BLaER1 treated with 17β-estradiol and CSF1 and Interleukin-3, amounts not matched to agents 10 nM and 100 nM (cell line): ENCODE measurements around the gene THNSL1.

Experiments
- H3K27ac ChIP-seq, 11 experiments: shearing (Covaris generic); formaldehyde crosslinking; 2 replicates each; pipeline ENCODE4 v1.8.1; 2022
- H3K27me3 ChIP-seq, 11 experiments: shearing (Covaris generic); formaldehyde crosslinking; 2 replicates each; pipeline ENCODE4 v1.8.1; 2022
- H3K36me3 ChIP-seq, 11 experiments: shearing (Covaris generic); formaldehyde crosslinking; 2 replicates each; pipeline ENCODE4 v1.8.1; 2022
- H3K4me1 ChIP-seq, 10 experiments: shearing (Covaris generic); formaldehyde crosslinking; 2 replicates each; pipeline ENCODE4 v1.8.1; 2022
- H3K4me2 ChIP-seq, 11 experiments: shearing (Covaris generic); formaldehyde crosslinking; 2 replicates each; pipeline ENCODE4 v1.8.1; 2022
- H3K4me3 ChIP-seq, 10 experiments: shearing (Covaris generic); formaldehyde crosslinking; 2 replicates each; pipeline ENCODE4 v1.8.1; 2022
- H3K9ac ChIP-seq, 11 experiments: shearing (Covaris generic); formaldehyde crosslinking; 2 replicates each; pipeline ENCODE4 v1.8.1; 2022
- H3K9me3 ChIP-seq, 11 experiments: shearing (Covaris generic); formaldehyde crosslinking; replicated peaks in 1 of 11; 2 replicates each; pipeline ENCODE4 v1.8.1; 2022
- H4K20me1 ChIP-seq, 11 experiments: shearing (Covaris generic); formaldehyde crosslinking; 2 replicates each; pipeline ENCODE4 v1.8.1; 2022
- Cebpa-rat ChIP-seq, 11 experiments: shearing (Covaris generic); IDR thresholded peaks; 2 replicates each; pipeline ENCODE4 v1.8.1; 2022

Gene THNSL1

DNA sequence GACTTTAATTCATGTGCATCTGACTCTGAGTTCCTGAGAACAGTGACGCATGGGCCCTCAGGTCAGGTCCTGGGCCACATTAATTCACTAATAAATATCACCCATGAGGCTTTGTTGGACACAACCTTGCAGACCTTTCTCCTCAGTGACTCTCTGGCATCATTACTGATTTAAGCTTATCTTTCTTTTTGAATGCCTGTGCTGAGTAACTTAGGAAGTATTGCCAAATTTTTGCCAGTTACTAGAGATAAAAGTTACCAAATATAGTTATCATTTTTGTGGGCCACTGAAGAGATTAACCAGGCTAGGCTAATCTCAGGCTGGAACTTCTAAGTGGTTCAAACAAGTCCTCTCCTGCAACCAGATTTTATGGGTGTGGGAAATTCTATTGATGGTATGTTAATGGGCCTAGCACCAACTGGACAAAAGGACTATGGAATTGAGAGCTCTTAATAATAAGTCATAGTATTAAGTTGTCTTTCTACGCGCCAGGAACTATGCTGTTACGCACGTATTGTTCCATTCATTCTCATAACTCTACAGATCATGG is 35.2 kb upstream of the THNSL1 start:
- no peak overlapping the region for H3K4me3 ChIP-seq
- no peak overlapping the region for H3K27ac ChIP-seq
- no peaks in the 10 kb centered on the region for H3K9me3 ChIP-seq
- H3K36me3 ChIP-seq, result no peaks in the 10 kb centered on the region
- no peaks in the 10 kb centered on the region for H3K4me1 ChIP-seq
- no peaks in the 10 kb centered on the region for H4K20me1 ChIP-seq
- H3K9ac ChIP-seq, result no peak overlapping the region
- H3K27me3 ChIP-seq, result no peaks in the 10 kb centered on the region
- H3K4me2 ChIP-seq, result no peak overlapping the region
- no peak for TF ChIP-seq Cebpa-rat (IDR thresholded peaks at IDR 0.05)

GRCh38 chr10:24982319-24983112 is 33.9 kb upstream of the THNSL1 start:
- no peak overlapping the region for H3K27ac ChIP-seq
- H3K4me2 ChIP-seq, result no peak overlapping the region
- H4K20me1 ChIP-seq, result no peaks in the 10 kb centered on the region
- no peaks in the 10 kb centered on the region for H3K4me1 ChIP-seq
- no peak overlapping the region for H3K4me3 ChIP-seq
- no peaks in the 10 kb centered on the region for H3K36me3 ChIP-seq
- no peak for TF ChIP-seq Cebpa-rat (IDR thresholded peaks at IDR 0.05)
- H3K9ac ChIP-seq, result no peak overlapping the region
- no peaks in the 10 kb centered on the region for H3K9me3 ChIP-seq
- no peaks in the 10 kb centered on the region for H3K27me3 ChIP-seq

- Histone ChIP-seq H3K4me1 (no peaks in the 10 kb centered on the region), H3K4me3 (no peak overlapping the region), H3K36me3 (no peaks in the 10 kb centered on the region), H3K27ac (no peak overlapping the region), H3K9ac (no peak overlapping the region), H3K27me3 (no peaks in the 10 kb centered on the region), H4K20me1 (no peaks in the 10 kb centered on the region), H3K4me2 (no peak overlapping the region), H3K9me3 (no peaks in the 10 kb centered on the region)
- no peak for TF ChIP-seq Cebpa-rat (IDR thresholded peaks at IDR 0.05)
Measured at GRCh38 chr10:24983130-24983529, 33.3 kb upstream of the THNSL1 start.

DNA sequence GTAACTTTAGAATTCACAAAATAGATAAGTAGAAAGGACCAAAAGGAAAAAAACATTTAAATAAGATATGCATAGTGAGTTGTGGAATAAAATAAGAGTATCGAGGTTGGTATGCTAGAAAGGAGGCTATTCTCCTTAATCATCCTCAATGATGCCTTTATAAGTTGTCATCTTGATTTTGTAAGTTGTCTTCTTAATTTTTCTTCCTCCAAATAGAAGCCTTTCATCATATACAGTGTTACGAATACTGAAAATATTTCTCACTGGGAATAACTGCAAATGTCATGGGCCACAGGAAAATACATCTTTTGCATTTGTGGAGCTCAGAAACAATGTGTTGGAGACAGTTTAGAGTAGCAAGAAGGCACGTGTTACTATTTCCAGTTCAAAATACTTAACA is 32.5 kb upstream of the THNSL1 start:
- Histone ChIP-seq H4K20me1 (no peaks in the 10 kb centered on the region), H3K4me3 (no peak overlapping the region), H3K9me3 (no peaks in the 10 kb centered on the region), H3K27ac (no peak overlapping the region), H3K9ac (no peak overlapping the region), H3K4me2 (no peak overlapping the region), H3K27me3 (no peaks in the 10 kb centered on the region), H3K36me3 (no peaks in the 10 kb centered on the region), H3K4me1 (peaks cover 0 to 4% (median 3%) of the 10 kb centered on the region in 10 experiments; a peak in 6 of 20 replicates)
- no peak for TF ChIP-seq Cebpa-rat (IDR thresholded peaks at IDR 0.05)

GRCh38 chr10:24984906-24985305 is 31.5 kb upstream of the THNSL1 start:
- no peak overlapping the region for H3K4me2 ChIP-seq
- no peak for TF ChIP-seq Cebpa-rat (IDR thresholded peaks at IDR 0.05)
- H3K27me3 ChIP-seq, result no peaks in the 10 kb centered on the region
- peaks cover 0 to 8% (median 6%) of the 10 kb centered on the region in 10 experiments; a peak in 6 of 20 replicates for H3K4me1 ChIP-seq
- no peaks in the 10 kb centered on the region for H3K36me3 ChIP-seq
- H3K27ac ChIP-seq, result no peak overlapping the region
- H3K4me3 ChIP-seq, result no peak overlapping the region
- no peaks in the 10 kb centered on the region for H4K20me1 ChIP-seq
- H3K9ac ChIP-seq, result no peak overlapping the region
- no peaks in the 10 kb centered on the region for H3K9me3 ChIP-seq

GRCh38 chr10:24988831-24989640 is 27.4 kb upstream of the THNSL1 start:
- Histone ChIP-seq H3K4me3 (no peak overlapping the region), H3K4me2 (peak overlapping the region in 3 of 11 experiments; percentile 2 to 26 (median 20); a peak in 4 of 22 replicates), H3K4me1 (peaks cover 0 to 8% (median 6%) of the 10 kb centered on the region in 10 experiments; a peak in 6 of 20 replicates), H3K36me3 (no peaks in the 10 kb centered on the region), H3K9ac (no peak overlapping the region), H3K27ac (no peak overlapping the region), H3K9me3 (no peaks in the 10 kb centered on the region), H3K27me3 (no peaks in the 10 kb centered on the region), H4K20me1 (no peaks in the 10 kb centered on the region)
- TF ChIP-seq Cebpa-rat (IDR thresholded peaks at IDR 0.05), result no peak

DNA sequence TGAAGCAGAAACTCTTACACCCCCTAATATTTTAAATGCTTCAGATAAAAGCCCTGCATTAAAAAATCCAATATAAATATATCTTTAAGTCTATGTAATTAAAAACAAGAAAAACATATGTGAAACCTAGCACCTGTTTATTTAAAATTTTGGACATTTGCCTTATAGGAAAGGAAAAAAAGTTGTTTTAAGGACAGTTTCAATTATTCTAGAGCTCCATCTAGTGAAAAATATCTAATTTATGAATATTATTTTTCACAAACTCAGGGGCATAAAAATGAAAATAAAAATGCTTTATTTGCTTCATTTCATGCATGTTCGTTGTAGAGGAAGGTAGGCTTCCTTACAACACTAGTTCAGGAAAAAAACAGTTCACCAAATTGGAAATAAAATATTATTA is 26.5 kb upstream of the THNSL1 start:
- no peaks in the 10 kb centered on the region for H3K36me3 ChIP-seq
- H3K4me3 ChIP-seq, result no peak overlapping the region
- no peak overlapping the region for H3K27ac ChIP-seq
- H3K4me2 ChIP-seq, result no peak overlapping the region
- no peaks in the 10 kb centered on the region for H3K9me3 ChIP-seq
- no peak overlapping the region for H3K9ac ChIP-seq
- TF ChIP-seq Cebpa-rat (IDR thresholded peaks at IDR 0.05), result no peak
- H3K27me3 ChIP-seq, result no peaks in the 10 kb centered on the region
- no peaks in the 10 kb centered on the region for H4K20me1 ChIP-seq
- H3K4me1 ChIP-seq, result peaks cover 0 to 8% (median 6%) of the 10 kb centered on the region in 10 experiments; a peak in 6 of 20 replicates

- Histone ChIP-seq H3K4me3 (no peak overlapping the region), H3K4me1 (peaks cover 0 to 8% (median 6%) of the 10 kb centered on the region in 10 experiments; a peak in 6 of 20 replicates), H3K4me2 (no peak overlapping the region), H3K36me3 (no peaks in the 10 kb centered on the region), H3K9ac (no peak overlapping the region), H3K27ac (no peak overlapping the region), H3K27me3 (no peaks in the 10 kb centered on the region), H3K9me3 (no peaks in the 10 kb centered on the region), H4K20me1 (no peaks in the 10 kb centered on the region)
- TF ChIP-seq Cebpa-rat (IDR thresholded peaks at IDR 0.05), result no peak
Measured at GRCh38 chr10:24991298-24991697, 25.1 kb upstream of the THNSL1 start.

DNA sequence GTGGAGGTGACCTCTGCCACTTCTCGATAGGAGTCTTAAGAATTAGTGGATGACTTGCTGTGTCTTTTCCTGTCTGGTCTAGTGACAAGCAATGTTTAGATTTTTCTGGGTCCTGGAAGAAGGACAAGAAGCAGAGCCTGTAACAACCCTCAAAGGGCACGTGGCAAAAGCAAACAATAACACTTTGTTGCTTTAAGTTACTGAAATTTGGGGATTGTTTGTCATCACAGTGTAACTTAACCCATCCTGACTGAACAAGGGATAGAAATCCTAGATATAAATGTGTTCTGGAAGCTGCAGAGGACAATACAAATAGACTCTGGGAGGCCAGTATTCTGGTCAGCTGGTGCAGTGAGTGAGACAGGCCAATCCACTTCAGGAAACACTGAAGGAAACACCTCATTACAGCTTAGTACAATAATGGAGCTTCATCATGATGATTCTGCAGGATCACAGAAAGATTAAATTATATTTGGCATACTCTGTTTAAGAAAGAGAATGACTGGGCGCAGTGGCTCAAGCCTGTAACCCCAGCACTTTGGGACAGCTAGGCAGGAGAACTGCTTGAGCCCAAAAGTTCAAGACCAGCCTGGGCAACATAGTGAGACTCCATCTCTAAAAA is 23.8 kb upstream of the THNSL1 start:
- Histone ChIP-seq H3K9me3 (no peaks in the 10 kb centered on the region), H3K9ac (no peak overlapping the region), H3K27me3 (no peaks in the 10 kb centered on the region), H3K36me3 (no peaks in the 10 kb centered on the region), H4K20me1 (no peaks in the 10 kb centered on the region), H3K27ac (no peak overlapping the region), H3K4me2 (no peak overlapping the region), H3K4me1 (peaks cover 0 to 8% (median 6%) of the 10 kb centered on the region in 10 experiments; a peak in 6 of 20 replicates), H3K4me3 (no peak overlapping the region)
- no peak for TF ChIP-seq Cebpa-rat (IDR thresholded peaks at IDR 0.05)
